Peyer's patch (tissue), 4 donors: ENCODE measurements around the gene NVL.

Source experiments
- POLR2A ChIP-seq, 2 donors: fragments of 450-650 bp; IDR thresholded peaks; one replicate each; pipeline ENCODE4 v1.5.1; 2017; ENCODE audit warnings: antibody characterized with exemption in 2 of 2, mild to moderate bottlenecking in 2 of 2, moderate library complexity in 2 of 2
- TF ChIP-seq, protein P1 (sequence below), 6 experiments: fragments of 450-650 bp in 4 of 6; fragments of 200-600 bp in 2 of 6; sonication (generic) in 1 of 6; IDR thresholded peaks; one replicate each; pipeline ENCODE4 v1.5.1; 2017 to 2019; ENCODE audit warnings: antibody characterized with exemption in 6 of 6, mild to moderate bottlenecking in 3 of 6, moderate library complexity in 1 of 6

DNA sequence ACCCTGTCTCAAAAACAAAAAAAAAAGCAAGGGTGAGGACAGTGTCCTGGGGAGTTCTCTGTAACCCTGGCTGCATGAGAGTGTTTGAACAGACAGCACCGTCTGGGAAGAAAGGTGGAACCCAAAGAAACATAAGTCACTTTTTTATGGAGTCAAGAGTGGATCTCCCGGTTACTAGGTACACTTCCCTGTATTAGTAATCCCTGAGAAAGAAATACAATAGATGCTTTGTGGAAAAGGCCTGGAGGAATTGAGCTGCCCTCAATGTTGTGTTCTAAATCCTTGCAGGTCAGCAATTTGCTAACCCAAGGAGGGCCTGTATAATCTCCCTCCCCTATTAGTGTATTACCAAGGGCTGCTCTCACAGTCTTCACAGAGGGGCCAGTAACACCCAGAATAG is 130.3 kb downstream of the NVL start:
- TF ChIP-seq, protein P1, sequence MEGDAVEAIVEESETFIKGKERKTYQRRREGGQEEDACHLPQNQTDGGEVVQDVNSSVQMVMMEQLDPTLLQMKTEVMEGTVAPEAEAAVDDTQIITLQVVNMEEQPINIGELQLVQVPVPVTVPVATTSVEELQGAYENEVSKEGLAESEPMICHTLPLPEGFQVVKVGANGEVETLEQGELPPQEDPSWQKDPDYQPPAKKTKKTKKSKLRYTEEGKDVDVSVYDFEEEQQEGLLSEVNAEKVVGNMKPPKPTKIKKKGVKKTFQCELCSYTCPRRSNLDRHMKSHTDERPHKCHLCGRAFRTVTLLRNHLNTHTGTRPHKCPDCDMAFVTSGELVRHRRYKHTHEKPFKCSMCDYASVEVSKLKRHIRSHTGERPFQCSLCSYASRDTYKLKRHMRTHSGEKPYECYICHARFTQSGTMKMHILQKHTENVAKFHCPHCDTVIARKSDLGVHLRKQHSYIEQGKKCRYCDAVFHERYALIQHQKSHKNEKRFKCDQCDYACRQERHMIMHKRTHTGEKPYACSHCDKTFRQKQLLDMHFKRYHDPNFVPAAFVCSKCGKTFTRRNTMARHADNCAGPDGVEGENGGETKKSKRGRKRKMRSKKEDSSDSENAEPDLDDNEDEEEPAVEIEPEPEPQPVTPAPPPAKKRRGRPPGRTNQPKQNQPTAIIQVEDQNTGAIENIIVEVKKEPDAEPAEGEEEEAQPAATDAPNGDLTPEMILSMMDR (IDR thresholded peaks at IDR 0.05), result no peak
- no peak for TF ChIP-seq POLR2A (IDR thresholded peaks at IDR 0.05)
